K562 (cell line): ENCODE data around the gene REEP2. TPM values are rescaled to one million over a fixed set of nuclear protein-coding genes. Genes with fewer than 3 reads are reported as not detected.

Experiments used
- ATF4 ChIP-seq: fragments of 450-650 bp; formaldehyde crosslinking; IDR thresholded peaks from 2 replicates; pipeline ENCODE4 v1.4.0; 2022; ENCODE audit warnings: mild to moderate bottlenecking, moderate library complexity
- BACH1 ChIP-seq: fragments of 200-800 bp; sonication (Bioruptor generic); IDR thresholded peaks from 2 replicates; pipeline ENCODE4 v1.6.1; 2016; ENCODE audit warnings: missing genetic modification characterization, missing compliant biosample characterization
- HNRNPUL1 ChIP-seq: fragments of 200-400 bp; formaldehyde crosslinking; IDR thresholded peaks from 2 replicates; pipeline ENCODE4 v1.6.1; 2017; ENCODE audit warnings: low read length
- JUN ChIP-seq, 2 experiments: sonication (generic) in 1 of 2; formaldehyde crosslinking in 1 of 2; IDR thresholded peaks; 2 replicates each; pipeline versions ENCODE4 v1.6.1 to v1.8.0; 2012 to 2022; ENCODE audit warnings: borderline replicate concordance in 2 of 2, mild to moderate bottlenecking in 2 of 2, improper control_type of control experiment in 1 of 2, low read depth in 1 of 2, low read length in 1 of 2, missing genetic modification reagents in 1 of 2
- KDM5B ChIP-seq: fragments of 200-600 bp; sonication (generic); IDR thresholded peaks from 2 replicates; pipeline ENCODE4 v1.6.1; 2012; ENCODE audit warnings: low read depth, mild to moderate bottlenecking, moderate library complexity, low read length, control low read depth, inconsistent platforms; ENCODE audit not compliant: insufficient replicate concordance
- PRMT5 ChIP-seq: sonication (generic); formaldehyde crosslinking; IDR thresholded peaks from 2 replicates; pipeline ENCODE4 v1.5.0; 2020; ENCODE audit warnings: missing genetic modification reagents
- SMARCB1 ChIP-seq: IDR thresholded peaks from 2 replicates; pipeline ENCODE4 v1.6.1; 2011; ENCODE audit warnings: improper control_type of control experiment, low read depth; ENCODE audit not compliant: insufficient read length
- THRB ChIP-seq: fragments of 450-650 bp; formaldehyde crosslinking; conservative IDR thresholded peaks from 2 replicates; pipeline ENCODE4 v1.4.0; 2022; ENCODE audit warnings: mild to moderate bottlenecking, missing genetic modification characterization
- TSHZ1 ChIP-seq: fragments of 250-450 bp; sonication (Bioruptor Pico); IDR thresholded peaks from 2 replicates; pipeline ENCODE4 v1.4.0; 2020; ENCODE audit warnings: mild to moderate bottlenecking, moderate library complexity
- ZBTB1 ChIP-seq: sonication (generic); formaldehyde crosslinking; IDR thresholded peaks from 2 replicates; pipeline ENCODE4 v1.8.1; 2023; ENCODE audit warnings: missing genetic modification reagents, low read depth, mild to moderate bottlenecking, borderline replicate concordance
- ZBTB34 ChIP-seq: fragments of 250-450 bp; sonication (Bioruptor Pico); IDR thresholded peaks from 2 replicates; pipeline ENCODE4 v1.8.0; 2021; ENCODE audit warnings: mild to moderate bottlenecking, moderate library complexity
- ZKSCAN8 ChIP-seq: fragments of 200-800 bp; sonication (Bioruptor generic); IDR thresholded peaks from 2 replicates; pipeline ENCODE4 v1.6.1; 2016; ENCODE audit warnings: missing genetic modification characterization, missing compliant biosample characterization
- ZNF395 ChIP-seq: fragments of 200-800 bp; sonication (Bioruptor generic); IDR thresholded peaks from 2 replicates; pipeline ENCODE4 v1.6.1; 2017; ENCODE audit warnings: missing genetic modification characterization, missing compliant biosample characterization
- ZNF551 ChIP-seq: fragments of 250-450 bp; sonication (Bioruptor Pico); IDR thresholded peaks from 2 replicates; pipeline ENCODE4 v1.5.0; 2021; ENCODE audit warnings: mild to moderate bottlenecking, moderate library complexity
- polyA plus RNA-seq, 8 experiments: library from polyadenylated mRNA; depleted of rRNA in 4 of 8; stranded (reverse) in 5 of 8; unstranded in 3 of 8; fragments of >200 nt; fragmentation: Nextera tagmentation in 2 of 8; fragmentation: Illumina TruSeq in 1 of 8; extraction: Ambion mirVana in 2 of 8; extraction: Trizol in 1 of 8; gene quantifications; 2 replicates each; pipeline versions ENCODE4 v1.2.1 to v1.2.3, GENCODE V29; 2011 to 2014; ENCODE audit warnings: inconsistent platforms in 1 of 8, missing spikeins in 1 of 8
- total RNA-seq, 7 experiments: library from RNA; depleted of rRNA in 6 of 7; stranded (reverse); fragments of >200 nt in 6 of 7; fragmentation: Illumina TruSeq in 2 of 7; extraction: Trizol in 2 of 7; gene quantifications; 2 replicates each; pipeline versions ENCODE4 v1.2.1 to v1.2.3, GENCODE V29; 2011 to 2021; ENCODE audit warnings: low replicate concordance in 1 of 7

REEP2 gene
- total and polyA plus RNA-seq, 9 of the 15 experiments (the other 6 are each of a cell fraction or from before 2014, with no cell fraction given) = 0.03 to 1.1 (median 0.12) TPM; not detected in 1

- TF ChIP-seq ZNF395 (0 out of 2 replicates have a peak, but pooled peaks have one; percentile 33), PRMT5 (no peak), TSHZ1 (no peak), JUN (IDR thresholded peaks at IDR 0.05; ENCODE audit: borderline replicate concordance, low read depth, low read length) (peak; percentile 12; the same call in 1 of the 2 replicates), JUN (CRISPR knock-in tag; IDR thresholded peaks at IDR 0.05; ENCODE audit: borderline replicate concordance) (peak; percentile 19; the same call in 1 of the 2 replicates), ZBTB1 (CRISPR knock-in tag) (no peak), HNRNPUL1 (peak; percentile 96), ZBTB34 (CRISPR knock-in tag) (peak; percentile 64; the same call in 1 of the 2 replicates), ZNF551 (CRISPR knock-in tag) (peak; percentile 85), SMARCB1 (no peak), THRB (CRISPR knock-in tag) (peak; percentile 96; the same call in 1 of the 2 replicates), KDM5B (peak; percentile 97), BACH1 (tag) (no peak), ATF4 (no peak), ZKSCAN8 (no peak)
Observed at GRCh38 chr5:138469540-138470321, 30.9 kb downstream of the REEP2 start (continued).
